ENCODE results near the gene VPS26A.

GRCh38 chr10:69202332-69202731 lies 78.4 kb downstream of the VPS26A start:
- TF ChIP-seq CTCF (IDR thresholded peaks at IDR 0.05; ENCODE audit: low read length) (no peak), EZH2 (IDR thresholded peaks at IDR 0.05; ENCODE audit: borderline replicate concordance, low read length) (no peak)

Measured in OCI-LY1 (cell line).